ENCODE results near the gene ENTPD5.

Gene ENTPD5

DNA sequence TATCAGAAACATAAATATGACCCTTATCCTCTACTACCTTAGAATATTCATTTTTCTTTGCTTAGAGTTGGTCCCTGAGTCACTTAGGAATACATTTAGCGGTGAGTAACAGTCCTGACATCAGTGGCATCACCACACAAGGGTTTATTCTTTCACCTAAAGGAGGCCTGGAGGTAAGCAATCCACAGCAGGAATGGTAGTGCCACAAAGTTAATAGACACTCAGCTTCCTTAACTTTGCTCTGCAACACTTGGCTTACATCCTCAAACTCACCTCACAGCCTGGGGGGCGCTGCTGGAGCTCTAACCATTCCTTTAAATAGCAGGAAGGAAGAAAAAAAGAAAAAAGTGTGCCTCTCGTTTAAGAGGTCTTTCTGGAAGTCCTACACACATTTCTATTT, 29.2 kb upstream of the ENTPD5 start:
- no peak overlapping the region for H3K4me3 ChIP-seq
- H3K27ac ChIP-seq, result no peak overlapping the region
- no peak for DNase-seq (ENCODE audit: low spot score)
- TF ChIP-seq, protein P1, sequence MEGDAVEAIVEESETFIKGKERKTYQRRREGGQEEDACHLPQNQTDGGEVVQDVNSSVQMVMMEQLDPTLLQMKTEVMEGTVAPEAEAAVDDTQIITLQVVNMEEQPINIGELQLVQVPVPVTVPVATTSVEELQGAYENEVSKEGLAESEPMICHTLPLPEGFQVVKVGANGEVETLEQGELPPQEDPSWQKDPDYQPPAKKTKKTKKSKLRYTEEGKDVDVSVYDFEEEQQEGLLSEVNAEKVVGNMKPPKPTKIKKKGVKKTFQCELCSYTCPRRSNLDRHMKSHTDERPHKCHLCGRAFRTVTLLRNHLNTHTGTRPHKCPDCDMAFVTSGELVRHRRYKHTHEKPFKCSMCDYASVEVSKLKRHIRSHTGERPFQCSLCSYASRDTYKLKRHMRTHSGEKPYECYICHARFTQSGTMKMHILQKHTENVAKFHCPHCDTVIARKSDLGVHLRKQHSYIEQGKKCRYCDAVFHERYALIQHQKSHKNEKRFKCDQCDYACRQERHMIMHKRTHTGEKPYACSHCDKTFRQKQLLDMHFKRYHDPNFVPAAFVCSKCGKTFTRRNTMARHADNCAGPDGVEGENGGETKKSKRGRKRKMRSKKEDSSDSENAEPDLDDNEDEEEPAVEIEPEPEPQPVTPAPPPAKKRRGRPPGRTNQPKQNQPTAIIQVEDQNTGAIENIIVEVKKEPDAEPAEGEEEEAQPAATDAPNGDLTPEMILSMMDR (IDR thresholded peaks at IDR 0.05), result no peak

GRCh38 chr14:74045522-74045921, 26.4 kb upstream of the ENTPD5 start:
- DNase-seq (ENCODE audit: low spot score), result no peak

GRCh38 chr14:74042296-74042695, 23.2 kb upstream of the ENTPD5 start:
- Histone ChIP-seq H3K4me3 (no peak overlapping the region), H3K27ac (no peak overlapping the region)
- TF ChIP-seq, protein P1 (IDR thresholded peaks at IDR 0.05), result no peak
- no peak for DNase-seq (ENCODE audit: low spot score)

More at GRCh38 chr14:74045522-74045921, 26.4 kb upstream of the ENTPD5 start:
- H3K27ac ChIP-seq, result no peak overlapping the region
- no peak overlapping the region for H3K4me3 ChIP-seq
- TF ChIP-seq, protein P1 (IDR thresholded peaks at IDR 0.05), result no peak

GRCh38 chr14:74038020-74038859, 19.2 kb upstream of the ENTPD5 start:
- no peak for DNase-seq (ENCODE audit: low spot score)
- Histone ChIP-seq H3K4me3 (no peak overlapping the region), H3K27ac (no peak overlapping the region)
- TF ChIP-seq, protein P1 (IDR thresholded peaks at IDR 0.05), result peak; percentile 38

- no peak overlapping the region for H3K4me3 ChIP-seq
- H3K27ac ChIP-seq, result no peak overlapping the region
- DNase-seq (ENCODE audit: low spot score), result no peak
- TF ChIP-seq, protein P1 (IDR thresholded peaks at IDR 0.05), result no peak
These were observed 16.5 kb upstream of the ENTPD5 start for GRCh38 chr14:74035556-74035955.

DNA sequence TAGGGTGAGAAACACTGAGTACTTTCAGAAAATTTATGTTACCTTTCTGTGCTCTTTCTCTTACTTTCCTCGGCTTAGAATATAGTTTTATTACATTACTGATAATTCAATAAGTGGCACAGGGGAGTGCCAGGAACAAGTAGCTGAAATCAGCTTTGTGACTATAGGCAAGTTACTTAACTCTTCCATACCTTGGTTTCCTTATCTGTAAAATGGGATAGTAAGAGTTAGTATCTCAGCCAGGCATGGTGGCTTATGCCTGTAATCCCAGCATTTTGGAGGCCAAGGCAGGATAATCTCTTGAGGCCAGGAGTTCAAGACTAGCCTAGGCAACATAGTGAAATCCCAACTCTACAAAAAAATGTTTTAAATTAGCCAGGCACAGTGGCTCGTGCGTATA, 15.5 kb upstream of the ENTPD5 start:
- DNase-seq (ENCODE audit: low spot score), result no peak
- H3K4me3 ChIP-seq, result no peak overlapping the region
- H3K27ac ChIP-seq, result no peak overlapping the region
- TF ChIP-seq, protein P1 (IDR thresholded peaks at IDR 0.05), result no peak

DNA sequence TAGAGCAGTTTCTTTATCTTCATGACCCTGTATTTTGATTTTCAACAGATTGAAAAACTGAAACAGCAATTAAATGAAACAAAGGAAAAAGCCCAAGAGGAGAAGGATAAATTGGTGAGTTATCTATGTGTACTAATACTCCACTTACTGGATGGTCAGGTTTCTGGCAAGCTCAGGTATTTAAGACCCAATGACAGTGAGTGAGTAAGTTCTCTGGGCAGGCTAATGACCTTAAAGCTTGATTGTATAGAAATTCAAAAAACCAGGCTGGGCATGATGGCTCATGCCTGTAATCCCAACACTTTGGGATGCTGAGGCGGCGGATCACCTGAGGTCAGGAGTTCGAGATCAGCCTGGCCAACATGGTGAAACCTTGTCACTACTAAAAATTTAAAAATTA, 10.0 kb upstream of the ENTPD5 start:
- no peak for DNase-seq (ENCODE audit: low spot score)
- Histone ChIP-seq H3K4me3 (no peak overlapping the region), H3K27ac (no peak overlapping the region)
- TF ChIP-seq, protein P1 (IDR thresholded peaks at IDR 0.05), result no peak
